Activated naive CD4-positive, alpha-beta T cell treated with anti-CD3 and anti-CD28 coated beads, Interleukin-2, amount 10 ng/mL, durations not matched to agents 7 days and 5 days (primary cell): ENCODE data around the gene SLC24A3.

ENCODE experiments used
- CTCF ChIA-PET: fragments of 350-600 bp; sonication (Branson Sonifier 250); formaldehyde crosslinking; loops from one replicate; lab custom pipeline; 2021; ENCODE audit warnings: antibody characterized with exemption; lab: Charles Lee
- DNase-seq: peaks from one replicate; pipeline ENCODE4 v3.0.0-alpha.2; 2020
- H3K27ac Mint-ChIP-seq: one replicate; pipeline ENCODE4 v1.8.0; 2021; ENCODE audit warnings: mild to moderate bottlenecking, moderate library complexity, mixed read lengths
- H3K27me3 Mint-ChIP-seq: one replicate; pipeline ENCODE4 v1.8.0; 2021; ENCODE audit warnings: mild to moderate bottlenecking, mixed read lengths
- H3K36me3 Mint-ChIP-seq: one replicate; pipeline ENCODE4 v1.8.0; 2021; ENCODE audit warnings: mixed read lengths
- H3K4me1 Mint-ChIP-seq: one replicate; pipeline ENCODE4 v1.8.0; 2021; ENCODE audit warnings: mixed read lengths
- H3K4me3 Mint-ChIP-seq: one replicate; pipeline ENCODE4 v1.8.0; 2021; ENCODE audit warnings: mild to moderate bottlenecking, moderate library complexity, mixed read lengths
- H3K9me3 Mint-ChIP-seq: one replicate; pipeline ENCODE4 v1.8.0; 2021; ENCODE audit warnings: mixed read lengths

Gene SLC24A3

DNA sequence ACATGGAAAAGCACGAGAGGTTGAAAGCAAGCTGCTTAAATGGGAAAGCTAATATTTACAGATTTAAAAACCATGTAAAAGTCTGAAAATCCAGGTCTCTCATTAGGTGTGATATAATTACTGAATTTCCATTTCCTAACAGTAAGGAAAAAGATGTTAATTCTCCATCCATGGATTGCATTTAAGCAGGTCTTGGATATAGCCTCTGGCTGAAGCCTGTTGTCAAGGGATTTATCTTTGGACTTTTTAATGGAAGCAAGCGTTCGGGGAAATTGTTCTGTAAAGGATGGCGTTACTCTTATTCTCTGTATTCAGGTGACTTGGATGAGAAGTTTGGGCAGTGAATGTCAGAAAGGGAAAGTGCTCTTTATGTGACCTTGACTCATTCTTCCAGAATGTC lies 233.8 kb downstream of the SLC24A3 start:
- no peak for DNase-seq
- H3K36me3 Mint-ChIP-seq, result no peaks in the 10 kb centered on the region
- H3K4me3 Mint-ChIP-seq, result no peak overlapping the region
- no peak overlapping the region for H3K27ac Mint-ChIP-seq
- peaks cover 6% of the 10 kb centered on the region for H3K9me3 Mint-ChIP-seq
- peaks cover under 1% of the 10 kb centered on the region for H3K4me1 Mint-ChIP-seq
- H3K27me3 Mint-ChIP-seq, result no peaks in the 10 kb centered on the region
- CTCF ChIA-PET, result no interaction called here

DNA sequence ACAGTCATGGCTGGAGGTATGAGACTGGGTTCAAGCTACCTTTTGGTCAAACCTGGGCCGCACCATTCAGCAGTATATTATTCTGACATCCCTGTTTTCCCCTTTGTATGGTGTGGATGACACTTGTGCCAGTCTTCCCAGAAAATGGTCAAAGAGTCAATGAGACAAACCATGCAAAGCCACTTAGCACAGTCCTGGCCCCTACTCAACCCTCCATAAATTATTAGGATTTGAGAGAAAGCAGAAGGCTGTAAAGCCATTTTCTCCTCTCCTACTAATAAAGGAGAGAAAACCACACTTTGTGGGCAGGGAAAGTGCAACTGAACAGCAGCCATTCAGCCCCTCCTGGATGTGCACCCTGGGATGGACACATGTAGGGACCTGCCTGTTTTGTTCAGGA lies 236.2 kb downstream of the SLC24A3 start:
- Mint-ChIP-seq H3K27me3 (no peaks in the 10 kb centered on the region), H3K4me3 (no peak overlapping the region), H3K9me3 (peaks cover 6% of the 10 kb centered on the region), H3K4me1 (peaks cover 6% of the 10 kb centered on the region), H3K36me3 (no peaks in the 10 kb centered on the region), H3K27ac (no peak overlapping the region)
- CTCF ChIA-PET, result no interaction called here
- no peak for DNase-seq

DNA sequence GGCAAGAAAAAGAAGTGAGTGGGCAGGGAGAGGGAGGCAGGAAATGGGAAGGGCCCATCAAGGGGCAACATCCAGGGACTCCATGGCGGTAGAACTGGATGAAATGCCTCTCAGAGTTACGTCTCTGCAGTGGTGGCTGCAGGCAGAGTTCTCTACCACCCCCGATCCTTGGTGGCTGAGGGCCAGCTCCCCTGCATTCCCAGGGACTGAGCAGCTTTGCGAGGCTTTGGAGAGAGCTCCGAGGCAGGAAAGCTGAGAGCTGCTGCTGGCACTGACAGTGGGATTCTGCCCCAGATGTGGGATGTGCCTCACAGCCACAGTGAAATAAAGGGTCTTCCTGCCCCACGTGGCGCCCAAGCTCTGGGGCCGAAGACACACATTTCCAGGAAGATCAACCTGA lies 236.6 kb downstream of the SLC24A3 start:
- Mint-ChIP-seq H3K4me3 (no peak overlapping the region), H3K9me3 (peaks cover 6% of the 10 kb centered on the region), H3K27ac (no peak overlapping the region), H3K4me1 (peaks cover 6% of the 10 kb centered on the region), H3K27me3 (no peaks in the 10 kb centered on the region), H3K36me3 (no peaks in the 10 kb centered on the region)
- CTCF ChIA-PET, result no interaction called here
- DNase-seq, result no peak

DNA sequence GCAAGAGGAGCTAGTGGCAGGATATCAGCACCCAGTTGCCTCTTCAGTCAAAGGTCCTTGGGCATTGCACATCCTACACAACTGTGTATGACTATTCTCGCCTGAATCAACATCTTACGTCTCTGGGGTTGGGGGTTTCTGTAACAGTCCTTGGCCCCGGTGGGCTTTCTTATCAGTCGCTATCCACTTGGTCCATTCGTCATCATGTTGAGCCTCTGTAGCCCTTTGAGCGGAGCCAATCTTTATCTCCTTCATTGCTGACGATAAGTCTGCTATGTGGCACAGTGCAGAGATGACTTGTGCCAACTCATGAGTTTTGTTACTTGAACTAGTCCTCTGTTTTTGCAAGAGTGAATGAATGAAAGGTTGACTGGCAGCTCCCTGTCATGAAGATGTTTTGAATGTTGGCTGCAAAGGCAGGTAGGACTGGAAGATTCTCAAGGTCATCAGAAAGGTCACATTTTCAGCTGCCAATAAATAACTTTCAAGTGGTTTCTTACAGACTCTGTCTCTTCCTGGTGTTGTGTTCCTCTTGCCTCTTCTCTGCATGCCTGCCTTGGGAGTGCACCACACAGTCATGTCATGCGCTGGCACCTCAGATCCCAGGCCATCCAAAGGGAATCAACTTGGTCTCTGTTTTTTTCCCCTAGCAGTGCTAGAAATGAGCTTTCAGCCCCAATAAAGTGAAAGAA lies 238.9 kb downstream of the SLC24A3 start:
- no peak overlapping the region for H3K4me3 Mint-ChIP-seq
- CTCF ChIA-PET, result no interaction called here
- no peaks in the 10 kb centered on the region for H3K27me3 Mint-ChIP-seq
- H3K36me3 Mint-ChIP-seq, result no peaks in the 10 kb centered on the region
- no peak for DNase-seq
- H3K4me1 Mint-ChIP-seq, result peaks cover 6% of the 10 kb centered on the region
- H3K9me3 Mint-ChIP-seq, result peaks cover 2% of the 10 kb centered on the region
- H3K27ac Mint-ChIP-seq, result no peak overlapping the region

DNA sequence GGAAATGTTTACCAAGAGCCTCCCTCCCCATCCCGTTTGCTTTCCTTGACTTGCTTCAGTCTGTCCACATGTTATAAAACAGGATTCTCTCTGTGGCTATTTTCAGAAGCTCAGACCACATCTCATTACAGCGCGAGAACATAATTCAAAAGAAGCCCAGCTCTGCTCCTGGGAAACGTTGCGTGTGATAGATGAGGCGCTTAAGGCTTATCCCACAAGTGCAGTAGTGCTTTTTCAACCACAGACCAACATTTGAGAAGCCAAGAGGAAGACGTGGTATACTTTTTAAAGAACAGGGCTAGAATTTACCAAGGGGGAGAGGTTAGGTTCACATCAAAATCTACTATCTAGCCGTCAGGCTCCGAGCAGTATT lies 239.5 kb downstream of the SLC24A3 start:
- no peaks in the 10 kb centered on the region for H3K27me3 Mint-ChIP-seq
- no peak overlapping the region for H3K27ac Mint-ChIP-seq
- no peak for DNase-seq
- CTCF ChIA-PET, result no interaction called here
- no peaks in the 10 kb centered on the region for H3K36me3 Mint-ChIP-seq
- no peak overlapping the region for H3K4me3 Mint-ChIP-seq
- peaks cover 6% of the 10 kb centered on the region for H3K4me1 Mint-ChIP-seq
- peaks cover 2% of the 10 kb centered on the region for H3K9me3 Mint-ChIP-seq

DNA sequence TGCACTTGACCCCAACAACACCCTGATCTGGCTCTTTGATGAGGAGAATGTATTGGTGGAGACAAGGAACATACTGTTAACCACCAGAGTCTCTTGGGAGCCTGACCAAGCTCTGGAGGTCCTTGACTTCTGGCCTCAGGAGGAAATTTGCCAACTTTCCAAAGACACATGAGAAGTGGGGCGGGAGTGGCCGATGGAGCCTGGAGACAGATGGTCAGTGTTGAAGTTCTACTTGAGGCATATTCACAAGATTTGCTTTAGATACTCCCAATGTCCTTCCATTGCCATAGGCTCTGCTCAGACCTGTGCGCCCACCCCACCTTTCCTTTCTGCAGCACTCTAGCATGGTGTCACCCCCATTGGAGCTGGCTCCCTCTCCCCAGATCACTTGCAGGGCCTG lies 241.0 kb downstream of the SLC24A3 start:
- no peaks in the 10 kb centered on the region for H3K27me3 Mint-ChIP-seq
- peaks cover 6% of the 10 kb centered on the region for H3K4me1 Mint-ChIP-seq
- no peaks in the 10 kb centered on the region for H3K9me3 Mint-ChIP-seq
- CTCF ChIA-PET, result no interaction called here
- H3K4me3 Mint-ChIP-seq, result no peak overlapping the region
- no peak overlapping the region for H3K27ac Mint-ChIP-seq
- H3K36me3 Mint-ChIP-seq, result no peaks in the 10 kb centered on the region
- no peak for DNase-seq

DNA sequence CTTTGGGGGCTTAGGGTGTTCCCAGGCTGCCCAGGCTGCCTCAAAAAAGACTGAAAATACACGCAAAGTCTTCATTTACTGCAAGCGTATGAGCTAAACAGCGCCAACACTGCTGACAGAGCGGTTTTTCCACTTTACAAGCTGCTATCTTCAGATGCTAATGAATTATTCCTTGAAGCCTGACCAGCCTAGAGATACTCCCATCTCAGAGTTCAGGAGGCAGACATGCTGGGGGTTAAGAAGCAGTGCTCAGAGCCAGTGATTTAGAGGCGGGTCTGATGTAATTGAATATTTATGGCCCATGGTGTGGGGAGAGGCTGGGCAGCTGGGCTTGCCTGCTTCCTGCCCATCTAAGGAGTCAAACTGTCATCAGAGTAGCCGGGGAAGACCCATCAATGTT lies 241.4 kb downstream of the SLC24A3 start:
- H3K36me3 Mint-ChIP-seq, result no peaks in the 10 kb centered on the region

DNA sequence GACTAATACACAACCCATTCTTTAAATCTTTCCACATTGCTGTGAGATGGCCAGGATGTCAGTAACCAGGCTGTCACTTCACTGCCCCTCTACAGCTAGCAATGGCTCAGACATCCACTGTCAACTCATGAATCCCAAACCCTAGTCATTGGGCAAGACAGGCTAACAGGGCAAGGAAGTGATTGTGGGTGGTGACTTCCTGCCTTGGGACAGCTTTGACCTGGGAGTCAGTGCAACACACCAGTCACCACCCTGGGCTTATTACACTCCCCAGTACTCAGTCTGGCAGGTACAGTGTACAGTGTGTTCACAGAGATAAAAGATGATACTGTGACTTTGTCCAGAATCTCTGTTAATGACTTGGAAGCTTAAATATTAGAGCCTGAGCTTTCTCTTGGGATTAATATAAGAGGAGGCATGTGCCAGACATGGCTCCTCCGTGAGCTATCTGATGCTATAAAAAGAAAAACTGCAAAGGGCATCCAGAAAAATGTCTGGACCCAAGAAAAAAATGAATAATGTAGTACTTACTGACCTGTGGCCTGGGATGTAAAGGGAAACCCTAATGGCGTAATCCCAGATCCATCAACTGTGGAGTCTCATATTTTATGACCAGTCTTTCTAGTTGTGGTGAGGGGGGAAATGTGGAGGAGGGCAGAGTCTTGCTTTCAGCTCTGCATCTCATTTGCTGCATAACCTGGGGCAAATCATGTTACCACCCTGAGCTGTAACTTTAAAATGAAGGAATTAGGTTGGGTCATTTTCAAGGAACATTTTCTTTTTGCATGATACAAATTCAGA lies 244.4 kb downstream of the SLC24A3 start:
- Mint-ChIP-seq H3K27me3 (no peaks in the 10 kb centered on the region), H3K27ac (no peak overlapping the region), H3K36me3 (no peaks in the 10 kb centered on the region), H3K4me3 (no peak overlapping the region), H3K9me3 (no peaks in the 10 kb centered on the region), H3K4me1 (peaks cover 4% of the 10 kb centered on the region)
- no peak for DNase-seq
- CTCF ChIA-PET, result no interaction called here

More for the DNA sequence above, 241.4 kb downstream of the SLC24A3 start:
- H3K4me1 Mint-ChIP-seq, result peaks cover 6% of the 10 kb centered on the region
- H3K4me3 Mint-ChIP-seq, result no peak overlapping the region
- CTCF ChIA-PET, result no interaction called here
- no peaks in the 10 kb centered on the region for H3K9me3 Mint-ChIP-seq
- no peaks in the 10 kb centered on the region for H3K27me3 Mint-ChIP-seq
- no peak for DNase-seq
- no peak overlapping the region for H3K27ac Mint-ChIP-seq

DNA sequence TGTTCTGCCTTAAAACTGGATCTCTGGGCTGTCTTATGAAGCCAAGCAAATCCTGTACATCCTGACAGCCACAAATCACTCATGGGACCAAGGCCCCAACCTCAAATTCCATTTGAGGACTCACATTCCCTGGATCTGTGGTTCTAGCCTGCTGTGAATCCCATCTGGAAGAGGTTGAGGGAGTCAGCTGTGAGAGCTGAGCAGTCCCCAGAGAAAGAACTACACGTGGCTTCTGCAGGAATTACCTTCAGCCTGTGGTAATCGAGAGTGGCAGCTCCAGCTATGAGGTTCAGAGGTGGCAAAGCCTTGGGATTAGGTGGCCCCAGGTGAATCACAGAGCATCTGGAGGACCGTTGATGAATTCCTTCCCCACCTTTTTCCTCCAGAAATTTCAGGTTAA lies 245.2 kb downstream of the SLC24A3 start:
- H3K27me3 Mint-ChIP-seq, result no peaks in the 10 kb centered on the region
- H3K9me3 Mint-ChIP-seq, result no peaks in the 10 kb centered on the region
- no peak for DNase-seq
- CTCF ChIA-PET, result no interaction called here
- no peaks in the 10 kb centered on the region for H3K36me3 Mint-ChIP-seq
- no peaks in the 10 kb centered on the region for H3K4me1 Mint-ChIP-seq
- no peak overlapping the region for H3K4me3 Mint-ChIP-seq
- H3K27ac Mint-ChIP-seq, result no peak overlapping the region

DNA sequence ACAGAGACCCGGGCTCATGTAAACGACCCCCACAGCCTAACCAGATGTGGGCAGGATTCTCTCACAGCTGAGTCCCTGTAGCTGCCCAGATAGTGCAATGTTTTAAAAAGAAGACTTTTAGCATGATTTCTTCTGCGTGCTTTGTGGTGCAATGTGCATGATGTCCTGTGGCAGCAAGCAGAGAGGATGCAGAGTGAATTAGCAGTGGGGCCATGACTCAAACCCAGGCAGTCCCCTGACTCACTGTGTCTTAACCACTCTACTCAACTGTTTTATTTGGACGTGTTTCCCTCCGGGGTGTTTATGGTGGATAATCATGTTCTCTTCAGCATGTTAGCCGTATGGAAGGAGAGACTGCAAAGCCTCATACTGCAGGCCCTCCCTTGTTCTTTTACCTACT lies 247.9 kb downstream of the SLC24A3 start:
- H3K36me3 Mint-ChIP-seq, result no peaks in the 10 kb centered on the region
- DNase-seq, result no peak
- H3K4me3 Mint-ChIP-seq, result no peak overlapping the region
- no peaks in the 10 kb centered on the region for H3K27me3 Mint-ChIP-seq
- CTCF ChIA-PET, result no interaction called here
- no peak overlapping the region for H3K27ac Mint-ChIP-seq
- no peaks in the 10 kb centered on the region for H3K9me3 Mint-ChIP-seq
- H3K4me1 Mint-ChIP-seq, result no peaks in the 10 kb centered on the region

DNA sequence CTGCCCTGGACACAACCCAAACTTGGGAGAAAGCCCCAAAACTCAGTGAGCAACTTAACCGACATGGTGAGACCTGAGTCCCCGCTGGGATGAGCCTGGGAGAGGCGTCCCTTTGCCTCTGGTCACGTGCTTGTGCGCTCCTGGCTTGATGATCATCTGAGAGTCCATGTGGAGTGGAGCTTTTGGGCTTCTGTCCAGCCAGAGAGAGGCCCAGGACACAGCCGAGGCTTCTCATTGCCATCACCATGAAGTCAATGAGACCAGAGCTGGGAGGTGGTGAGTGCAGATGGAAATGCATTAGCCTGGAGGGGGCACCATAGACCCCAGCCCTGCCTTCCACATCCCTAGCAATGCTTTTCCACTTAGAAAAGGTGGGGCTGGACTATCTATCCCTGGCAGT lies 250.0 kb downstream of the SLC24A3 start:
- H3K4me1 Mint-ChIP-seq, result no peaks in the 10 kb centered on the region
- H3K4me3 Mint-ChIP-seq, result no peak overlapping the region
- CTCF ChIA-PET, result no interaction called here
- H3K27me3 Mint-ChIP-seq, result no peaks in the 10 kb centered on the region
- H3K9me3 Mint-ChIP-seq, result no peaks in the 10 kb centered on the region
- no peaks in the 10 kb centered on the region for H3K36me3 Mint-ChIP-seq
- no peak for DNase-seq
- H3K27ac Mint-ChIP-seq, result no peak overlapping the region

DNA sequence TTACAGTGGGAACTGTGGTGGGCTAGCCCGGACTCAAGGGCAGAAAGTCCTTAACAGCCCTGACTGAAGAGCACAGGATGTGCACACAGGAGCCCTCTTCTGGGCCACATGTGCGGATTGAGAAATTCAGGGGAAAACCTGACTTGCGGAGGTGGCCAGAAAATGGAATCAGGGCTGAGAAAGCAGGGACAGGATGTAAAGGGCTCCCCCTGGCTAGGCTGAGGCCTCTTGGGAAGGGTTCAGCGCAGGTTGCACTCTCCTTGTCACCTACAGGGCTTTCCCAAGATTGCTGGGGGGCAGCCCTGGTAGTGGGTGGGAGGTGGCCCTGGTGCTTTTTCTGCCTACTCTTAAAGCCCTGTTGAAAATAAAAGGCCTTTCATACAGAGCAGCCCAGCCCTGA lies 251.2 kb downstream of the SLC24A3 start:
- no peak overlapping the region for H3K27ac Mint-ChIP-seq
- DNase-seq, result no peak
- no peaks in the 10 kb centered on the region for H3K4me1 Mint-ChIP-seq
- H3K4me3 Mint-ChIP-seq, result no peak overlapping the region
- no peaks in the 10 kb centered on the region for H3K9me3 Mint-ChIP-seq
- no peaks in the 10 kb centered on the region for H3K27me3 Mint-ChIP-seq
- CTCF ChIA-PET, result no interaction called here
- no peaks in the 10 kb centered on the region for H3K36me3 Mint-ChIP-seq

DNA sequence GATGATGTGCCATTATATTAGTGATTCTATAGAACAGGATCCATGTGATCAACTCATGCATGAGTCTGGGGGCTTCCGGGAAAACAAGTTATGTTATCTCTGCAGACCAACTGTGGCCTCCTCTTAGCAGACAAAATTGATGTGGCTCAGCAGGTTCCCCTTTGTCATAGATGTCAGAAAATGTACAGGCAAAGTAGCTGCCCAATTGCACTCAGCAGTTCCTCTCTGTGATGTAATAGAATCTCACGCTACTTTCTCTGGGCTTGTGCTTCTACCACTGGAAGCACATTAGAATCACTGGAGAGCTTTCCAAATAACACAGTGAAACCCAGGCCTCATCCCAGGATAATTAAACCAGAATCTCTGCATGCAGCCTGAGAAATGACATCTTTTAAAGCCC lies 253.1 kb downstream of the SLC24A3 start:
- DNase-seq, result no peak
- no peaks in the 10 kb centered on the region for H3K9me3 Mint-ChIP-seq
- no peak overlapping the region for H3K4me3 Mint-ChIP-seq
- H3K4me1 Mint-ChIP-seq, result no peaks in the 10 kb centered on the region
- no peaks in the 10 kb centered on the region for H3K27me3 Mint-ChIP-seq
- no peaks in the 10 kb centered on the region for H3K36me3 Mint-ChIP-seq
- H3K27ac Mint-ChIP-seq, result no peak overlapping the region
- CTCF ChIA-PET, result no interaction called here

DNA sequence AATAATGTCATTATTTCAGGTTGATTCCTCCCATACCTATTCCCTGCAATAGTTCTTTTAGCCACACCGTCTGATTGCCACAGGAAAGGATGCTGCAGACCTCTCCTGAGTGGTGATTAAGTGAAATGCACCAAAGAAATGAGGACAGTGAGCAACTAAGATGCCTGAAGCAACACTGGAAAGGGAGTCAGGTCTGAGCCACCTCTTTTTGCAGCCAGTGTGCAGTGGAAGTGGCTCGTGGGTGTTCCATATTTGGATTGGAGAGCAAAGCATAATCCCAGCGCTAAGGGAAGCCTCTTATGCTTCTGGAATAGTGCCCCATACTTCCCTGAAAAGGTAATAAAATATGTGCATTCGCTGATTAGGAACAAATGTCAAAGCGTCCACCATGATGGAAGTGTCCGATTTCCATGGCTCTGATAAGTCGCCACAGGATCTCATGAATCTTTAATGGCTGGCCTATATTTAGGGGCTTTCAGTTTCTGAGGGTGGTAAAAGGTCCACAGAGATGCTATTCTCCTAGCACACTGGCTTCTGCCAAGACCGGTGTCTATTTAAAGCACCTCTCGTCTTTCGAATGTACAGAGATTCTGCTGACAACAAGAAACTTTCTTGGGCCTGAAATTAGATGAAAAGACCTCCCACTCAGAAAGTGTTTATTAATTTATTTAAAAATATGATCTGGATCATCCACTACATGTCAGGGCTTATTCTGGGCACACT lies 253.9 kb downstream of the SLC24A3 start:
- CTCF ChIA-PET, result no interaction called here
- Mint-ChIP-seq H3K27me3 (no peaks in the 10 kb centered on the region), H3K36me3 (no peaks in the 10 kb centered on the region)

More for the DNA sequence above, 253.9 kb downstream of the SLC24A3 start:
- no peak overlapping the region for H3K4me3 Mint-ChIP-seq
- H3K27ac Mint-ChIP-seq, result no peak overlapping the region
- no peaks in the 10 kb centered on the region for H3K4me1 Mint-ChIP-seq
- no peaks in the 10 kb centered on the region for H3K9me3 Mint-ChIP-seq
- DNase-seq, result no peak
